Smooth muscle cell (in vitro differentiated cells): Measurements from ENCODE around the gene ZDHHC8. TPM values are rescaled to one million over a fixed set of nuclear protein-coding genes. Genes with fewer than 3 reads are reported as not detected.

Experiments used
- DNase-seq: peaks from one replicate; lab custom pipeline; 2025; ENCODE audit not compliant: unreplicated experiment; lab: John Stamatoyannopoulos, UW
- H2AFZ ChIP-seq: fragments of 200-600 bp; sonication (generic); 2 replicates; pipeline ENCODE4 v1.6.0; 2016; ENCODE audit warnings: antibody characterized with exemption, low read depth, mild to moderate bottlenecking
- H3F3A ChIP-seq: fragments of 200-600 bp; sonication (generic); 2 replicates; pipeline ENCODE4 v1.6.0; 2017; ENCODE audit warnings: antibody characterized with exemption, low read depth
- H3K27ac ChIP-seq: fragments of 200-600 bp; sonication (generic); 2 replicates; pipeline ENCODE4 v1.5.1; 2016; ENCODE audit warnings: low read depth, mild to moderate bottlenecking
- H3K27me3 ChIP-seq: fragments of 200-600 bp; sonication (generic); 2 replicates; pipeline ENCODE4 v1.6.1; 2016; ENCODE audit warnings: low read depth, mild to moderate bottlenecking
- H3K36me3 ChIP-seq: fragments of 200-600 bp; sonication (generic); 2 replicates; pipeline ENCODE4 v1.5.1; 2016; ENCODE audit warnings: low read depth
- H3K4me1 ChIP-seq: fragments of 200-600 bp; sonication (generic); 2 replicates; pipeline ENCODE4 v1.5.1; 2016; ENCODE audit warnings: low read depth
- H3K4me2 ChIP-seq: fragments of 200-600 bp; sonication (generic); 2 replicates; pipeline ENCODE4 v1.6.0; 2016; ENCODE audit warnings: mild to moderate bottlenecking
- H3K4me3 ChIP-seq: fragments of 200-600 bp; sonication (generic); 2 replicates; pipeline ENCODE4 v1.5.1; 2016; ENCODE audit warnings: mild to moderate bottlenecking
- H3K79me2 ChIP-seq: fragments of 200-600 bp; sonication (generic); 2 replicates; pipeline ENCODE4 v1.6.0; 2016; ENCODE audit warnings: low read depth, mild to moderate bottlenecking
- H3K9ac ChIP-seq: fragments of 200-600 bp; sonication (generic); 2 replicates; pipeline ENCODE4 v1.6.0; 2016; ENCODE audit warnings: low read depth
- H3K9me3 ChIP-seq: fragments of 200-600 bp; sonication (generic); replicated peaks from 2 replicates; pipeline ENCODE4 v1.5.1; 2016; ENCODE audit warnings: low read depth
- H4K20me1 ChIP-seq: fragments of 200-600 bp; sonication (generic); 2 replicates; pipeline ENCODE4 v1.6.0; 2016; ENCODE audit warnings: low read depth
- WGBS: methylation state at CpG from one replicate; pipeline ENCODE4 v1.1.7; 2016; ENCODE audit warnings: low lambda C conversion rate; 5-methylcytosine and 5-hydroxymethylcytosine counted together
- polyA plus RNA-seq: library from polyadenylated mRNA; unstranded; fragments of >200 nt; fragmentation: Nextera tagmentation; extraction: Ambion mirVana; gene quantifications from 2 replicates; pipeline ENCODE4 v1.2.1, GENCODE V29; 2016
- total RNA-seq: library from RNA; depleted of rRNA; stranded (reverse); fragments of >200 nt; gene quantifications from 2 replicates; pipeline ENCODE4 v1.2.3, GENCODE V29; 2014
- TF ChIP-seq, protein P1 (sequence below): fragments of 200-600 bp; sonication (generic); IDR thresholded peaks from 2 replicates; pipeline ENCODE4 v1.5.1; 2017; ENCODE audit warnings: borderline replicate concordance, mild to moderate bottlenecking, antibody characterized with exemption; ENCODE audit not compliant: insufficient read depth, poor library complexity, severe bottlenecking

The ZDHHC8 gene
- total and polyA plus RNA-seq, 2 experiments from 2014 or later: 12.7 to 53.9 TPM

DNA sequence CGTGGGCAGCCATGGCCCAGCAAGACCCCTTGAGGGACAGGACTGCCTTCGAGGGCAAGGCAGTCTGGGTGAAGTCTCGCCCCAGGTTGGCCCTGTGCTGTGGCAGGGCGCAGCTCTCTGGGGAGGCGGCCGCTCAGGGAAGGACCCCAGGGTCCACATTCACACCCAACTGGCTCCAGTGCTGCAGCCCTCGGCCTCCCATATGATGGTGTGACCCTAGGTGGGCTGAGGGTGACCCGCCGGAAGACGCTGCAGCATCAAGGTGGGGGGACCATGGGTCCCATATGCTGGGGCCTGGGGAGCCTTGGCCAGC, 47.3 kb downstream of the ZDHHC8 start:
- Histone ChIP-seq H3K4me2 (no peak overlapping the region), H4K20me1 (no peaks in the 10 kb centered on the region), H3K36me3 (no peaks in the 10 kb centered on the region), H3K9me3 (no peaks in the 10 kb centered on the region), H3K27me3 (no peaks in the 10 kb centered on the region), H3K27ac (no peak overlapping the region), H2AFZ (no peak overlapping the region), H3K4me3 (no peak overlapping the region), H3F3A (no peaks in the 10 kb centered on the region), H3K9ac (no peak overlapping the region), H3K4me1 (no peaks in the 10 kb centered on the region), H3K79me2 (no peaks in the 10 kb centered on the region)
- 88% methylated on average over 9 of the region's 10 CpGs for whole genome bisulfite sequencing
- TF ChIP-seq, protein P1, sequence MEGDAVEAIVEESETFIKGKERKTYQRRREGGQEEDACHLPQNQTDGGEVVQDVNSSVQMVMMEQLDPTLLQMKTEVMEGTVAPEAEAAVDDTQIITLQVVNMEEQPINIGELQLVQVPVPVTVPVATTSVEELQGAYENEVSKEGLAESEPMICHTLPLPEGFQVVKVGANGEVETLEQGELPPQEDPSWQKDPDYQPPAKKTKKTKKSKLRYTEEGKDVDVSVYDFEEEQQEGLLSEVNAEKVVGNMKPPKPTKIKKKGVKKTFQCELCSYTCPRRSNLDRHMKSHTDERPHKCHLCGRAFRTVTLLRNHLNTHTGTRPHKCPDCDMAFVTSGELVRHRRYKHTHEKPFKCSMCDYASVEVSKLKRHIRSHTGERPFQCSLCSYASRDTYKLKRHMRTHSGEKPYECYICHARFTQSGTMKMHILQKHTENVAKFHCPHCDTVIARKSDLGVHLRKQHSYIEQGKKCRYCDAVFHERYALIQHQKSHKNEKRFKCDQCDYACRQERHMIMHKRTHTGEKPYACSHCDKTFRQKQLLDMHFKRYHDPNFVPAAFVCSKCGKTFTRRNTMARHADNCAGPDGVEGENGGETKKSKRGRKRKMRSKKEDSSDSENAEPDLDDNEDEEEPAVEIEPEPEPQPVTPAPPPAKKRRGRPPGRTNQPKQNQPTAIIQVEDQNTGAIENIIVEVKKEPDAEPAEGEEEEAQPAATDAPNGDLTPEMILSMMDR: no peak
- no peak for DNase-seq

DNA sequence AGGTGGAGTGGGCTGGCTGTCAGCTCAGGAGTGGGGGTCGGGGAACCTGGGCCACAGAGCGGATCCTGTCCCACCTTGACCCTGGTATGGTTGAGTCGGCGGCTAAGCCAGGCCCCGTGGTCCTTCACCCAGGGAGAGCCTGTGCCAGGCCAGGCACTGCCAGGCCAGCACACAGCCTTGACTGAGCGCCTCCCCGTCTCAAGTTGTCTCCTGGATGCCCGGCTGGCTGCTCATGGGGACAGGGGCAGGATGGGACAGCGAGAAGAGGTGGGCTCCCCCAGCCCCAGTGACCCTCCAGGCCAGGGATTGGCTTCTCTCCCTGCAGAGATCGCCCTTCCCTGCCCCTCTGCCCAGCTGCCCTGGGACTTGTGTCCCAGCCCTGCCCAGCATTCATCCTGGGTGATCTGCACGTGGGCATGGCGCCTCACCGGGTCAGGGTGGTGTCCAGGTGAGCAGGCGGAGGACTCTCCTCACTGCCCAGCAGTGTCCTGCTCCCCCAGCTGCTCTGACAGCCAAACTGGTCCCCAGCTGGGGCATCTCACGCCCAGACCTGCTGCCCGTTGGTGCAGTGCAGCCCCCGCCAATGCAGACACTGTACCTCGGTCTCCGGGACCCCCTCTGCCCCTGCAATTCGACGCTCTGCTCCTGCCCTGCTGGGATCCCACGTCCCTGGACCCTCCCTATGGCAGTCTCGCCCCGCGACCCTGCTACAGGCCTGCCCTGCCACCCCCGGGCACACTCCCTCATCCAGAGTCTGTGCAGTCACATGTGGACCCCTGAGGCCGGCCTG, 48.0 kb downstream of the ZDHHC8 start:
- Histone ChIP-seq H2AFZ (no peak overlapping the region), H3K27me3 (no peaks in the 10 kb centered on the region), H3K36me3 (no peaks in the 10 kb centered on the region), H4K20me1 (no peaks in the 10 kb centered on the region), H3K9me3 (no peaks in the 10 kb centered on the region), H3F3A (no peaks in the 10 kb centered on the region), H3K4me2 (no peak overlapping the region), H3K4me3 (no peak overlapping the region), H3K9ac (no peak overlapping the region), H3K79me2 (no peaks in the 10 kb centered on the region), H3K27ac (no peak overlapping the region), H3K4me1 (no peaks in the 10 kb centered on the region)
- WGBS: 91% methylated on average over 27 of the region's 27 CpGs
- TF ChIP-seq, protein P1: no peak
- DNase-seq: no peak

DNA sequence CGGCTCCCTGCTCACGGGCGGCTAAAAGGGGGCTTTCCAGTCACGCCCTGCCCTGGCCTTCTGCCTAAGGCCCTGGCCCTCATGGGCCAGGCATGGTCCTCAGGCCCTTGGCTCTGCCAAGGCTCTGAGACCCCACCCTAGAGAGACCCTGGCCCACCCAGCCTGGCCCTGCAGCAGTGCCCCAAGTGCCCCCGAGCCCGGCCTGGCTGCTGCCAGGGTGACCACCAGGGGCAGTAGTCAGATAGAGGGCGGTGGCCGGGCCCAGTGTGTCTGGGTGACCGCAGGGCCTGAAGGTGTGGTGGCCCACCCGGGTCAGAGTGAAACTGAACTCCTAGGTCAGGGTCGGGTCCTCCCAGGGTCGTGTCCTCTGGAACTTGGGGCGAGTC, 48.6 kb downstream of the ZDHHC8 start:
- Histone ChIP-seq H3K4me1 (no peaks in the 10 kb centered on the region), H3K9me3 (no peaks in the 10 kb centered on the region), H3K27me3 (no peaks in the 10 kb centered on the region), H3K4me2 (no peak overlapping the region), H3K27ac (no peak overlapping the region), H4K20me1 (no peaks in the 10 kb centered on the region), H3K79me2 (no peaks in the 10 kb centered on the region), H3K4me3 (no peak overlapping the region), H3K36me3 (no peaks in the 10 kb centered on the region), H3K9ac (no peak overlapping the region), H2AFZ (no peak overlapping the region), H3F3A (no peaks in the 10 kb centered on the region)
- DNase-seq: no peak
- TF ChIP-seq, protein P1: peak; percentile 35
- 87% methylated on average over 13 of the region's 13 CpGs for WGBS

DNA sequence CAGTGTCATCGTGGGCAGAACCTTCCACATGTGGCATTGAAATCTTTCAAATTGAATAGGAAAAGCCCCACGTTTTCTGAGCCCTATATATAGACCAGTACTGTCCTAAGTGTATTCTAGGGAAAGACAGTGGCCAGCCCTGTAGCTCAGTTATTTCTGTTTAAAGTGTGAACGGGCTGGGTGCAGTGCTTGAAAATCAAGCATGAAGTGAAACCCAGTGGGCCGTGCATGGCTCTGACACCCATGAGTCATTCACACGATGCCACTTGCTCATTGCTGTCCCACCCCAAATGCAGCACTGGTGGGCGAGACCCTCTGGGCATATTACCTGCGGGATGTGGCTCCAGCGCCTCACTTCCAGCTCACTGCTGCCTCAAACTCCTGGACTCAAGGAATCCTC, 49.0 kb downstream of the ZDHHC8 start:
- Histone ChIP-seq H3K36me3 (no peaks in the 10 kb centered on the region), H2AFZ (no peak overlapping the region), H3K79me2 (no peaks in the 10 kb centered on the region), H3K4me2 (no peak overlapping the region), H3K4me3 (no peak overlapping the region), H4K20me1 (no peaks in the 10 kb centered on the region), H3K4me1 (no peaks in the 10 kb centered on the region), H3K27me3 (no peaks in the 10 kb centered on the region), H3K9ac (no peak overlapping the region), H3K27ac (no peak overlapping the region), H3K9me3 (no peaks in the 10 kb centered on the region), H3F3A (no peaks in the 10 kb centered on the region)
- TF ChIP-seq, protein P1: no peak
- 82% methylated on average over 8 of the region's 8 CpGs for WGBS
- no peak for DNase-seq
